IPS-NIHi7 (cell line): Measurements from ENCODE around the gene PIGR.

Source experiments
- DNase-seq: peaks from one replicate; pipeline ENCODE4 v3.0.0; 2012; ENCODE audit warnings: mixed read lengths; ENCODE audit errors: extremely low spot score

Gene PIGR

GRCh38 chr1:206909883-206910318, 36.4 kb downstream of the PIGR start:
- DNase-seq, result peak; percentile 26

- DNase-seq, result peak; percentile 82
Measured at GRCh38 chr1:206909161-206909882, 36.9 kb downstream of the PIGR start.

- DNase-seq, result no peak
Measured at GRCh38 chr1:206908038-206908437, 38.2 kb downstream of the PIGR start.

- DNase-seq, result peak; percentile 66
Measured at GRCh38 chr1:206907304-206907991, 38.8 kb downstream of the PIGR start.

- DNase-seq, result no peak
Measured at GRCh38 chr1:206905295-206906164, 40.7 kb downstream of the PIGR start.

GRCh38 chr1:206904423-206905142, 41.7 kb downstream of the PIGR start:
- no peak for DNase-seq

GRCh38 chr1:206903687-206904086, 42.6 kb downstream of the PIGR start:
- DNase-seq, result no peak

- DNase-seq, result no peak
Measured at GRCh38 chr1:206902702-206903101, 43.6 kb downstream of the PIGR start.

GRCh38 chr1:206901944-206902343, 44.3 kb downstream of the PIGR start:
- DNase-seq, result no peak

GRCh38 chr1:206900149-206900548, 46.1 kb downstream of the PIGR start:
- DNase-seq, result no peak

- no peak for DNase-seq
Measured at GRCh38 chr1:206899717-206900116, 46.5 kb downstream of the PIGR start.

- DNase-seq, result no peak
Measured at GRCh38 chr1:206898915-206899431, 47.3 kb downstream of the PIGR start.

GRCh38 chr1:206898089-206898914, 48.0 kb downstream of the PIGR start:
- DNase-seq, result no peak

- DNase-seq, result no peak
Measured at GRCh38 chr1:206897175-206897574, 49.1 kb downstream of the PIGR start, which contains the start of gene IL24. IL24 (plus strand) TSS chr1:206897443; CDS start chr1:206897833, 390 bp downstream.

- no peak for DNase-seq
Measured at GRCh38 chr1:206896261-206896660, 50.0 kb downstream of the PIGR start.

- no peak for DNase-seq
Measured at GRCh38 chr1:206895837-206896242, 50.4 kb downstream of the PIGR start.

GRCh38 chr1:206895325-206895724, 50.9 kb downstream of the PIGR start:
- no peak for DNase-seq

- DNase-seq, result no peak
Measured at GRCh38 chr1:206893380-206893779, 52.9 kb downstream of the PIGR start.

GRCh38 chr1:206892351-206892984, 53.8 kb downstream of the PIGR start:
- no peak for DNase-seq

GRCh38 chr1:206891412-206891811, 54.9 kb downstream of the PIGR start:
- no peak for DNase-seq
